GM19351 (cell line): ENCODE results near the gene MCHR2.
"Not testable (repeated sequence)": the region's sequence is repeated elsewhere in the genome, so short reads cannot be mapped to it uniquely, and the experiment has no call there.

Source experiments
- ATAC-seq: cut with Tn5 transposase; IDR thresholded peaks from one replicate; pipeline ENCODE4 v1.9.1; 2021; ENCODE audit warnings: mild to moderate bottlenecking, moderate library complexity; ENCODE audit not compliant: unreplicated experiment

Gene MCHR2, protein sequence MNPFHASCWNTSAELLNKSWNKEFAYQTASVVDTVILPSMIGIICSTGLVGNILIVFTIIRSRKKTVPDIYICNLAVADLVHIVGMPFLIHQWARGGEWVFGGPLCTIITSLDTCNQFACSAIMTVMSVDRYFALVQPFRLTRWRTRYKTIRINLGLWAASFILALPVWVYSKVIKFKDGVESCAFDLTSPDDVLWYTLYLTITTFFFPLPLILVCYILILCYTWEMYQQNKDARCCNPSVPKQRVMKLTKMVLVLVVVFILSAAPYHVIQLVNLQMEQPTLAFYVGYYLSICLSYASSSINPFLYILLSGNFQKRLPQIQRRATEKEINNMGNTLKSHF

GRCh38 chr6:99993533-99994251 lies at the start of gene MCHR2:
Gene MCHR2, minus strand, starts transcription at chr6:99994223. Its CDS starts 38,076 bp downstream, at chr6:99956147.
- ATAC-seq: no peak

DNA sequence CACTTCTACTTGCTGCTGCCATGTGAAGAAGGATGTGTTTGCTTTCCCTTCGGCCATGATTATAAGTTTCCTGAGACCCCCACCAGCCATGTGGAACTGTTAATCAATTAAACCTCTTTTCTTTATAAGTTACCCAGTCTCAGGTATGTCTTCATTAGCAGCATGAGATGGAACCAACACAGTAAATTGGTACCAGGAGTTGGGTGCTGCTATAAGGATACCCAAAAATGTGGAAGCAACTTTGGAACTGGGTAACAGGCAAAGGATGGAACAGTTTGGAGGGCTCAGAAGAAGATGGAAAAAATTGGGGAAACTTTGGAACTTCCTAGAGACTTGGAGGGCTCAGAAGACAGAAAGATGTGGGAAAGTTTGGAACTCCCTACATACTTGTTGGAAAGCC lies 44.5 kb upstream of the MCHR2 start:
- ATAC-seq: not testable (repeated sequence)

GRCh38 chr6:100035873-100036653 lies 42.0 kb upstream of the MCHR2 start:
- ATAC-seq: no peak

DNA sequence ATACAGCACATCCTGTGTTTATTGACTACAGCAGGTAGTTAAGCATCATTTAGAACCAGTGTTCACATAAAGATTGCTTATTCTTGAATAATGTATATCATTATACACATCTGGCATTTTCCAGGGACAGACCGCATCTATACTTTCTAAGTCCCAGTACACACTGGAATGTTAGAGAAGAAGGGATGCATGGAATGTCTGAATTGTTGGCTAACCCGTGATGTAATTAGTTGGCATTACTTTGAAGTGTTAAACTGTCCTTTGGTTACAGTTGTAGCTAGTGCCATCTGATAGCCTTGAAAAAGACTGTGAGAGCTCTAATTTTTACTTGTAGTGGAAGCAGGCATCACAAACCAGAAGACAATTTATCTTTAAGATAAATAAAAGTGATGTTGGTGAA lies 29.8 kb upstream of the MCHR2 start:
- no peak for ATAC-seq

GRCh38 chr6:100022847-100023246 lies 28.8 kb upstream of the MCHR2 start:
- no peak for ATAC-seq

GRCh38 chr6:100008857-100009256 lies 14.8 kb upstream of the MCHR2 start:
- no peak for ATAC-seq

- ATAC-seq: peak; percentile 95
Observed at GRCh38 chr6:100001915-100002388, 7.9 kb upstream of the MCHR2 start.

- ATAC-seq: no peak
Observed at GRCh38 chr6:99997141-99997540, 3.1 kb upstream of the MCHR2 start.

- no peak for ATAC-seq
Observed at GRCh38 chr6:99995916-99996315, 1.9 kb upstream of the MCHR2 start.

DNA sequence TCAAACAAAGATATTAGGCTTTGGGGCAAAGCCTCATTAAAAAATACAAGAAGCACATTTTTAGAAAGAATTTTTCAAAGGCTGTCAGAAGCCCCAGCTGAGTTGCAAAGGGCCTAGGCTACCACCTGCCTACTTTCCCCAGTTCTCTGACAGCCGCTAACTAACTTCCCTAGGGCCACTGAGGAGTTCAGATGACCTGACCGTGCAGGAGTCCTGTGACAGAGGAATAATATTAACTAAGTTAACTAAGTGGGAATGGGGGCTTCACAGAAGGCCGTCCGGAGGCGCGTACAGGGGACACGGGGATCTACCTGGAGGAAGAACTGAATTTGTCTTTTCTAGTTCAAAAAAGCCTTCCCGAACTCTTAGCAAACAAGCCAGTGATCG lies 884 bp downstream of the MCHR2 start:
- ATAC-seq: no peak

- no peak for ATAC-seq
Observed at GRCh38 chr6:99991955-99992354, 2.1 kb downstream of the MCHR2 start.

DNA sequence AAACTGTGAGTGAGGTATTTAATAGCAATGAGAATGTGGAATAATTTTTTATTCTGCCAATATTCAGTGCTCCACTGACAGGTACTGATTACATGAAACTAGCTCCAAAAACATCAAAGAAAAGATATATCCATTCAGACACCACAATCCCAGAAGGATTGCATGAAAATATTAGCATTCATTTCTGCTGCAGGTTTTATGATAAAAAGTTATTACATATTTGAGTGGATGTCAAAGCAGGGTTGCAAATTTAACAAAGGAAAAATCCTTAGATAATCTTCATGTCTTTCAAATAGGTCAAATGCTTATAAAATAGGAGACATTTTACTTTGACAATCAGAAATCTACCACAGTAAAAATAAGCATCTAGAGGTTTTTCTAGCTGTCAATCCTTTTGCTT lies 13.3 kb downstream of the MCHR2 start:
- no peak for ATAC-seq

DNA sequence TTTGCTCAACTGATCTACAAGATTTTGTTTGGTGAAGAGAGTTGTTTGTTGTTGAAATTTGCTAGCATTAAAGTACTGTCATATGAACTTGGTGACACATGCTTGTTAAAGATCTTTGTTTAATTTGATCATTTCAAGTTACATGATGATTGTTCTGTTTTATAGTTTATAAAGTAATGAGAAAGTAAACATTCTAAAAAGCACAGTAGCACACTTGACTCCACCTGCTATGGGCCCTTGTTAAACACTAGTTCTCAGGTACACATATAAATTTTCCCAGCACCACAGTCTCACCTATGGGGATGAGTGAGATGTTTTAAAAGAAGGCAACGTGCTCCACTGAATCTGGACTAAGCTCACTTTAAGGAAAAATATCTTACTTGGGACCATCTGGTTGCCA lies 14.1 kb downstream of the MCHR2 start:
- no peak for ATAC-seq

DNA sequence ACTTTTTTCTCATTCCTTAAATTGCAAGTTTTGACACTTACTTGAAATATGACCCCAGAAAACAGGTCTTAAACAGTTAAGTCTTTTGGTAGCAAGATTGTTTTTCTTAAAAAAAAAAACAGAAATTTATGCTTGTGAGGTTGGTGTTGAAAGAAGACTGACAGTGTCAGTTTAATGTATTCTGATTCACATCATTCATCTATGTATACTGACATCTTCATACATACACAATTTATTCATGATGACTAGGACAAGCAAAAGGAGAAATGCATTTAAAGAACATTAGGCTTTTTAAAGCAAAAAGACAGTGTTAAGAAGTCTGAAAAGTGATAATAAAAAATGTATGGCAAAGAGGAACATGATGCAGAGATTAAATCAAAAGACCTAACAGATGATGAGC lies 27.0 kb downstream of the MCHR2 start:
- no peak for ATAC-seq

DNA sequence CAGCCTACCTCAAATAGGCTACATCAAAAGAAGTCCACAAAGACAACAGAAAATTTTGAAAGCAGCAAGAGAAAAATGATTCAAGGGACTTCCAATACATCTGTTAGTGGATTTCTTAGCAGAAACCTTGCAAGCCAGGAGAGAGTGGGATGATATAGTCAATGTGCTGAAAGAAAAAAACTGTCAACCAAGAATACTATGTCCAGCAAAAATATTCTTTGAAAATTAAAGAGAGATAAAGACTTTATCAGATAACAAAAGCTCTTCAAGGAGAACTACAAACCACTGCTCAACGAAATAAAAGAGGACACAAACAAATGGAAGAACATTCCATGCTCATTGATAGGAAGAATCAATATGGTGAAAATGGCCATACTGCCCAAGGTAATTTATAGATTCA lies 34.0 kb downstream of the MCHR2 start:
- no peak for ATAC-seq

DNA sequence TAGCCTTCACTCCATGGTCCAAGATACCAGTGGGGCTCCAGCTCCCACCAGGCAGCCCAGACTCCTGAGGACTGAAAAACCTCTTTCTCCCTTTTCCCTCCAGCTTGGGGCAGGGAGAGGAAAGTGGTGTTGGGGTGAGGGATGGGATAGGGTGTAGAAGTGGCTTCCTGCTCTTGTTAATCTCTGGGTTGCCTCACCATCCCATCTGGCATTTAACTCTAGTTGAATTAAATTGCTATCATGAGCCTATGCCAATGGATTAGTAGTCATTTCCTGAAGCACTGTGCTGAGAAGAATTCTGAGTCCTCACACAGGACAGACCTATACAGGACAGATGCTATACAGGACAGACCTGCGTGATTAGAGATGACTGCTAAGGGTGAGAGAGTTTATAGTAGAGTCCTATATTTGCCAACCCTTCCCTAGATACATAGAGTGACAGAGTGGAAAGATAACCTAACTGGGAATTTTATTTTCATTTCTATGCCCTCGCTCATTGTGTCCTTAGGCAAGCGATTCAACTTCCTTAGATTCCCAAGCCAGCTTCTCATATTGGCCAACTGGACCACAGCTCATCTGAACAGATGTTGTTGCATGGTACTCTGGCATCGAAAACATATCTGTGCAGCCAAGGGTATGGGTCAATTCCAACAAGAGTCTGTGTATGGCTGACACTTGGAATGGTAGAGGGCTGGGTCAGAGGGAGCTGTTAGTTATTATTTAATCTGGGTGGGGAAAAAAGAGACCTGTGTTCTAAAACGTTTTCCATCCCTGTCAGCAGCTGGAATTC lies 42.8 kb downstream of the MCHR2 start:
- ATAC-seq: no peak

GRCh38 chr6:99946005-99946404 lies 48.0 kb downstream of the MCHR2 start:
- no peak for ATAC-seq

DNA sequence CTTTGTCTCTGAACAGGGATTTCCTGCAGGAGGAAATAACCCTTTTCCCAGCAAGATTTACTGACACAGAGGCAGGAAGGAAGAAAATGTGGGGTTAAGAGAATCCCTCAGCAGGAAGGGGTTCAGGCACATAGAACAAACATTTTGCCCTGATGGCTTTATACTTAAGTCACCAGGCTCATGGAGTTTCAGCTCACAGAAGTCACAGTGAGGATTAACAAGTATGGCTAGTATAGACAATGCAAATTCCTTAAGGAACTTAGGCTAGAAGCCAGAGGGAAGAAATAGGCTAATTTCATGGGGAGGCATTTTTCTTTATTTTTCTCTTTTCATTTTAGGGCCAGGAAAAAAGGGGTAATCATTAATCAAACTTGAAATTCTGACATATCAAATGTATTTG lies 50.2 kb downstream of the MCHR2 start:
- ATAC-seq: no peak

DNA sequence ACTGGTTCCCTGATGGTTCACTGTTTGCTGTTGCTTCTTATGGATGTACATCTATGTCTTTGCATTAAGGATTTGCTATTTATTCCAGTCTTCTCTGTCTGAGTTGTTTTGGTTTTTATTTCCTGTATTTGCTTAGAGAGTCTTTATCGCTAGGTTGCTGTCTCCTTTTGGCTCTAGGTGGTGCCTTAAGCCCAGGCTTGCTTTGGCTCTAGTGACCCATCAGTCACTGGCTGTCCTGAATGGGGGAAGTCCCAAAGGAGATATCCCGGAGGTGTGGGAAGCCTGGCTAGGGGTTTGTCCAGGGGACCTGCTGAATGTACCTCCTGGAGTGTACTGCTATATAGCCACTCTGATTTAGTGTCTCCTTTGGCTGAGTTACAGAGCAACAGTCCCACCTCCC lies 53.4 kb downstream of the MCHR2 start:
- no peak for ATAC-seq

DNA sequence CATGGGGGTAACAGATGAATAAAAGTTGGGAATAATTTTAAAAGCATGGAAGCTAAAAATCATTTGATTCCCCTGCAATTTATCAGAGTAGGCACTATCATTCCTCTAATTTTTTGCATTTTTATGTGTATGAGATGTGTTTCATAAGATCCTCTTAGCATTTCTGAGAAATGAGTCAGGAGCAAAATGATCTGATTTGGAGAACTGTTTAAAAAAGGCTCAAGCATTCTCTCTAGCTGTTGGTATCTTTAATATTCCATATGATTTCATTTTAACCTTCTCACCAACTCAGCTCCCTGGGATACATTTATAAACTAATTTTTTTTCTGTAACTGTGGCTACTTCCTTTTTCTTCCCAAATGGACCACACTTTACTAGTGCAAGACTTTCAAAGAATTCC lies 60.9 kb downstream of the MCHR2 start:
- no peak for ATAC-seq

DNA sequence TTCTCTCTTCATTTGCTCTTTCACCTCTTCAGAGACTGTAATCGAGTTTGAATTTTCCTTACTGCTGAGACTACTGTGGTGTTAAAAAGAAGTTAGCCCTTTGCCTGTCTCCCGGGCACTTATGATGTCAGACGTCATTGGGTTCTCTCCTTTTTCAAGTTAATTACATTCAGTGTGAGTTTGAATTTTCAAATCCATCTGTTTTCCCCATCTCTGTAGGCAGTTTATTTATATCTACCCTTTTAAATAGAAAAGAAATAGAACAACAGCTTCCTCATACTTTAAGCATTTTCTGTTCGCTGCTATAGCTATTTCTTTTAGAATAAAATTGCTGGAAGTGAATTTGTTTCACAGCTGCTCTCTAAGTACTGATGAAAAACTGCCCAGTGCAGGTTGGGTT lies 81.4 kb downstream of the MCHR2 start:
- no peak for ATAC-seq
